Fibroblast of mammary gland (primary cell): Measurements from ENCODE around the gene GABRB1.

Experiments used
- DNase-seq: peaks from one replicate; pipeline ENCODE4 v3.0.0-alpha.2; 2010; ENCODE audit warnings: low read depth
- H3K4me3 ChIP-seq: 2 replicates; pipeline ENCODE4 v1.5.1; 2011; ENCODE audit warnings: low read depth, mild to moderate bottlenecking, low read length, moderate library complexity; ENCODE audit not compliant: control insufficient read depth
- CTCF ChIP-seq: conservative IDR thresholded peaks from 2 replicates; pipeline ENCODE4 v1.5.1; 2011; ENCODE audit warnings: low read depth, low read length, inconsistent platforms; ENCODE audit not compliant: control insufficient read depth, insufficient read depth

GABRB1 gene

GRCh38 chr4:47017081-47017480 lies 14.3 kb upstream of the GABRB1 start:
- DNase-seq, result no peak
- H3K4me3 ChIP-seq, result no peak overlapping the region
- no peak for TF ChIP-seq CTCF

DNA sequence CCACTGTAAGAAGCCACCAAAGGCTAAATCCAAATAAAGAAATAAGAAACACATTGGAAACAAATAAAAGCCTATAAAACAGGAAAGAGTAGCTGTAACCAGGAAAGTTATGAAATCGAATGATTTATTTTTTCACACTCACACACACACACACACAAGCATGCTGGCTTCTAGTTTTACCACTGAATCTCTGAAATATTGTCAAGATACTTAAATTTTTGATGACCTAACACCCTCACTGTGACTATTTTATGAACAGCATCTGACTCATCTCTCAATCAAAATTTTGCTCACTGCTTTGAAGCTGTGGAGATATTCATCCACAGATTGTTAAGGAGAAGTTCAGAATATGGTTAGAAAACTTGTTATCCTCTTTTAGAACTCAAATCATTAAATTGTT lies 13.9 kb upstream of the GABRB1 start:
- no peak overlapping the region for H3K4me3 ChIP-seq
- TF ChIP-seq CTCF, result no peak
- DNase-seq, result no peak

GRCh38 chr4:47031751-47032404 lies 511 bp downstream of the GABRB1 start:
- TF ChIP-seq CTCF, result no peak
- H3K4me3 ChIP-seq, result peak overlapping the region; percentile 28
- DNase-seq, result no peak

DNA sequence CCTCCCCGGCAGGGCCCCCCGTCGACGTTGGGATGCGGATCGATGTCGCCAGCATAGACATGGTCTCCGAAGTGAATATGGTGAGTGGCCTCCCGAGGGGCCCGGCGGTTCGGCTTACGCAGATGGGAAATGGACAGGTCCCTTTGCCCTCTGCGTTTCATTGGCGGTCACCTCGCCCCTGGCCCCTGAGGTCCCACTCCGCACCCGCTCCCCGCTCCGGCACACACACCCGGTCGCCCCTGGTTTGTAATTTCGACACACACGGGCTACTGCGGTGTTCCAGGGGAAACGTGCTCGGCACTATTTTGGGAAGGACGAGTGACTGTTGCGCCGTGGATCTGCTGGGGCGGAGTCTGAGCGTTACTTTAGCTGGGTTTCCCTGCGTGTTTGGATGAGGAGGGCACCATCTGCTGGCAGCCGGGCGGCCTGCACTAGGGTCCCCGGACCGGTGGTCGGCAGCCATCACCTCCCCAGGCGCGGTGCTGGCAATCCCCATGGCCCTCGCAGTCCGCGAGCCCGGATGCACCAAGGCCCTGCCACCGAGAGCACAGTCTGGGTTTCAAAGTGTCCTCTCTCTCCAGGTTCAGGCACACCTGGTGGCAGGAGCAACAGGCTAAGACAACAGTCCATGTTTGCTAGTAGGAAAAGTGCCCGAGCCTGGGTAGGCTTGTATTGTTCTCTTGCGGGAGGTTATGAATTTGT lies 1.2 kb downstream of the GABRB1 start:
- peak overlapping the region; percentile 28 for H3K4me3 ChIP-seq
- DNase-seq, result peak; percentile 31
- peak; percentile 44 for TF ChIP-seq CTCF

- H3K4me3 ChIP-seq, result no peak overlapping the region
- DNase-seq, result no peak
- no peak for TF ChIP-seq CTCF
These were observed 6.9 kb downstream of the GABRB1 start for GRCh38 chr4:47038263-47038662.

DNA sequence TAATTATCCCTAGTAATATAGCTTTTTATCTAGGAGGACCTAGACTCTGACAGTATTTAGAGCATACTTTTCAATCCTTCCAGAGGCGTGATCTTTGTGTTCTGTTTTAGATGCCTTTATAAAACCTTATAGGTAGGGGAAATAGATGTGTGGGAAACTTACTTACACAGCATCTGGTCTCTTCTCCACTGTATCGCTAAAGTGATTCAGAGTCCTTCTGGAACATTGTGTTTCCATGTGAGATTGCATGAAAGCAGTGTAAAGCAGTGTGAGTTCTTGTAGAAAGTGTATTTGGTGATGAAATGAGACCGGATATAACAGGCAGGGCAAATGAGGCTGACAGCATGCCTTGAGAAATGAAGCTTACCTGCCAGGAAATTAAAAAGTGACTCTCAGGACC lies 9.5 kb downstream of the GABRB1 start:
- no peak overlapping the region for H3K4me3 ChIP-seq
- no peak for TF ChIP-seq CTCF
- no peak for DNase-seq
